Testis (tissue), 2 donors: ENCODE results near the gene EXOSC5.
A peak's percentile ranks its signal among the peaks of the same experiment; 100 is the strongest.

Experiments used
- CTCF ChIP-seq, 3 experiments: fragments of 450-650 bp in 2 of 3; fragments of 200-600 bp in 1 of 3; sonication (generic) in 1 of 3; IDR thresholded peaks; one replicate each; pipeline ENCODE4 v1.5.1; 2016 to 2019; ENCODE audit warnings: antibody characterized with exemption in 3 of 3, mild to moderate bottlenecking in 2 of 3, moderate library complexity in 1 of 3
- POLR2A ChIP-seq: fragments of 450-650 bp; IDR thresholded peaks from one replicate; pipeline ENCODE4 v1.6.1; 2017; ENCODE audit warnings: antibody characterized with exemption, mild to moderate bottlenecking, moderate library complexity

GRCh38 chr19:41363753-41364523 is 33.2 kb downstream of the EXOSC5 start, which contains the start of gene B9D2:
- no peak for TF ChIP-seq CTCF (IDR thresholded peaks at IDR 0.05)
- peak; percentile 20 for TF ChIP-seq POLR2A
